ENCODE measurements around the gene SLC6A13.
"Not testable (repeated sequence)": the region's sequence is repeated elsewhere in the genome, so short reads cannot be mapped to it uniquely, and the experiment has no call there.

Gene SLC6A13

DNA sequence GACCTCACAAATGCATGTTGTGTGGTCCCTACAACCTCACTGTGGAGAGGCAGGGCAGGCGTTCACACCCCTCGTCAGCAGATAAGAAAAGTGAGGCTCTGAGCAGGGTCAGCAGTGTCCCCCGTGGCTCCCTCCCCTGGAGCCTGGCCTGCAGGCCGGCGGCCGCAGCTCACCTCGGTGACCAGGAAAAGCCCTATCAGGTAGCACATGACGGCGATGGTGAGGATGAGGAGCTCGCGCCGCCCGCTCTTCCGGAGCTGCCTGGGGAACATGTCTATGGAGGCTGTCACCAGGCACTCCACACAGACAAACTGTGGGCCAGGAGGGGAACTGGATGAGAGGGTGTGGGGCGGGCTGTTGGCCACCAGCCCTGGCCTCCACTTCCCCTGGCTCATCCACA, 66.7 kb downstream of the SLC6A13 start:
- no peak for DNase-seq

DNA sequence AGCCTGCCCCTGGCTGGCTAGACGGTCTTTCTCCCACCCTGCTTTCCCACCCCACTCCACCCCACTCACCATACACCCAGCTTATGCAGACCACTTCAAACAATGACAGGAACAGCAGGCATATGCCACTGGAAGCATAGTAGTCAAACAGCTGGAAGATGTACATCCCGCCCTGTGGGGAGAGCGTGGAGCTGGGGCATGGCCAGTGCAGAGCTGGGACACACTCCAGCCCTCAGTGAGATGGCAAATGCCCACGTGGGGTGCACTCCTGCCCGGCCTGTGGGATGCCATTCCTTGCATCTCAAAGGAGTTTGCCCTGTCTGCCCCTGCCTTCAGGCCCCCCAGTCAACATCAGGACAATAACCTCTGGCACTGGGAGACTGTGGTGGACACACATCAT, 67.5 kb downstream of the SLC6A13 start:
- DNase-seq = no peak

DNA sequence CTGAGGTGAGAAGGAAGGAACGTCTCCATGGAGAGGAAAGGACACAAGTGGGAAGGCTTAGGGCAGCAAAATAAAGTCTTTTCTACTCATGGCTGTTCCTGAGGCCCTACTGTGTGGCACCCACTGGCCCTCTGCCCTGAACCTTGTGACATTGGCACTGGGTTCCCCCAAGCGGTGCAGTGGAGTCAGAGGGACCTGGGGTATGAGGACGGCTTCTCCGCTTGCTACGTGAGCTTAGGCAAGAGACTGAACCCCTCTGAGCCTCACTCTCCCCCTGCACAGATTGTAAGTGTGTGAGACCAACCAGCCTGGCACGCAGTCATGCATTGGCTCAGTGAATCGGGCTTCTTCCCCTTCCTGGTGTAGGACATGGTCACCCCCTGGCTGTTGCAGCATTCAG, 68.4 kb downstream of the SLC6A13 start:
- DNase-seq = no peak

DNA sequence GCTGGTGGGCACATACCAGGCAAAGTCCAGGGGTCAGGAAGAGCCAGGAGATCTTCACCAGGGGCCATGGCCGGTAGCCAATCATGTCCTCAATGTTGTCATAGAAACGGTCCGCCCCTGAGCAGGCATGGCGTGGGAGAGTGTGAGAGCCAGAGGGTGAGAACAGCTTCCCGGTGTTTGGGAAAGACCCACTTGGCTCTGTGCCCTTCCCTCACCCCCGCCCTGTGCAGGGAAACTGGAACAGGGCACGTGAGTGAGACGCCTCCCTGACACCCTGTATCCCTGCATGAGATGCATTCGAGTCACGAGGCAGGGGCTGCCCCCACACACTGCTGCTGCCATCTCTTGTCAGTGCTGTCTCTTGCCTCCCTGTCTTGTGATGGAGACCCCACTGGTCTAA, 69.4 kb downstream of the SLC6A13 start:
- no peak for DNase-seq

DNA sequence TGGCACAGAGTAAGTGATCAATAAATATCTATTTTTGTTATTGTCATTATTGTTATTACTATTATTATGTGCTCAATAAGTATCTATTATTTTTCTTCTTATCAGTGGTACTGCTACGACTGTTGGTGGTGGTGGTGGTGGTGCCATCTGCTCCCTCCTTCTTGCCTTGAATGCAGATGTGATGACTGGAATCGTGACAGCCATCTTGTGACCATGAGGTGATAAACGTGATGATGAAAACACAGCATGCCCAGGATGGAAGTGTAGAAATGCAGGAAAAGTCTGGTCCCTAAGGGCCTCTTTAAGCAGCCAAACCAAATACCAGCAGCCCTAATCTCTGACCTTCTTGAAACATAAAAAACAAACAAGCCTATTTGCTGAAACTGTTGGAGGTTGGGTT, 71.1 kb downstream of the SLC6A13 start:
- DNase-seq = no peak

DNA sequence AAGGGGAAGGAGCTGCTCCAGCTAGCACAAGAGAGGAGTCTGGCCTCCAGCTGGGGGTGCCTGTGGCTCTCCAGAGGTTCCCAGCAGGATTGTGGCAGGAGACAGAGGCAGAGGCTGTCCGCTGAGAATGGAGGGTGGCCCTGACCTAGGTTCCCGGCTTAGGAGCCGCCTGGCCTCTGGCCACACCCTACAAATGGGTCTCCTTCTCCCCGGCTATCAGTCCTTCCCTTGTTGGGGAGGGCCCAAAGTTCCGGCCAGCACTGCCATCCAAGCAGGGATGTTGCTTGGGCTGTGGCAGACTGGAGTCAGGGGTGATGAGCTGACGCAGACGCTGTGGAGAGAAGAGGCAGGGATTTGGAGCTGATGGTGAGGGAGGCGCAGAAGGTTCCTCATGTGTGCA, 71.8 kb downstream of the SLC6A13 start:
- no peak for DNase-seq

DNA sequence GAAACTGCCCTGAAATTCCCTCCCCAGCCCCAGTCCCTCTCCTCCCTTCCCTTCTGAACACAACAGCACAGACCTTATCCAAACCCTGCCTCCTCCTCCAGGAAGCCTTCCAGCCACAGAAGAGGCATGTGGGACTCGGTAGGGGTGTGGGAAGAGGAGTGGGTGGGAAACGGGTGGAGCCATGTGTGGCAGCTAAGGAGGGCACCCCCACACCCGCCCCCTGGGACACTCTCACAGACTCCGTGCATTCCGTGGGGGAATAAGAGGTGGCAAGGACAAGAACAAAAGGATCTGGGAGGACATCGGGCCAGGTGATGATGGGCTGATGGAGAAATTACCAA, 73.0 kb downstream of the SLC6A13 start:
- no peak for DNase-seq

DNA sequence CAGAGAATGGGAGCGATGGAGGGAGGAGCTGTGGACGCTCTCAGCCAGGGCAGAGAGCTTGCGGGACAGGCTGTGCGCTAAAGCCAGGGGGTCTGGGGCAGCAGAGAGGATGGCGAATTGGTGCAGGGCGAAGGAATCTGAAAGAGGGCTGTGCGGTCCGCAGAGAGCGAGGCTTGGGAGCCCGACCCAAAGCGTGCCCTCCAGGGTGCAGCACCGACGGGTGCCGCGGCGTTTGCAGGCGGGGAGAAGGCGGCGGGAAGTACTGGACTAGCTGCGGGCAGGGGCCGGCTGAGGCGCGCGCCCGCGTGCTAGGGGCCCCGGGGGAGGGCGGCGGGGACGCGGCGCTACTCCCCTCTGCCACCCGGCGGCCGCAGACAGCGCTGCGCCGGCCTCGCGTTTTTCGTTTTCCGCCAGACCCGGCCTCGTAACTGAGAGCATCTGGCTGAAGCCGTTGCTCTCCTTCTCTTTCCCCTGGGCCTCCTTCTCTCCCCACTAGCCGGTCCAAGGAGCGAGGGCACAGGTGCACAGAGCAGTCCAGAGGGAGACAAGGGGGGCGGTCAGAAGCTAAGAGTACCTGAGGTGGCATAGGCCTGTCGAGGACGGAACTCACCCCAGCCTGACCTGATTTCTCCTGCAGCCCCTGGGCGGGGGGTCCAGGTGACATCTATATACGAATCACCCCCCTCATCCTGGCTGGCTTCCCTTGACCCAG, 73.6 kb downstream of the SLC6A13 start:
- peak; percentile 71 for DNase-seq

DNA sequence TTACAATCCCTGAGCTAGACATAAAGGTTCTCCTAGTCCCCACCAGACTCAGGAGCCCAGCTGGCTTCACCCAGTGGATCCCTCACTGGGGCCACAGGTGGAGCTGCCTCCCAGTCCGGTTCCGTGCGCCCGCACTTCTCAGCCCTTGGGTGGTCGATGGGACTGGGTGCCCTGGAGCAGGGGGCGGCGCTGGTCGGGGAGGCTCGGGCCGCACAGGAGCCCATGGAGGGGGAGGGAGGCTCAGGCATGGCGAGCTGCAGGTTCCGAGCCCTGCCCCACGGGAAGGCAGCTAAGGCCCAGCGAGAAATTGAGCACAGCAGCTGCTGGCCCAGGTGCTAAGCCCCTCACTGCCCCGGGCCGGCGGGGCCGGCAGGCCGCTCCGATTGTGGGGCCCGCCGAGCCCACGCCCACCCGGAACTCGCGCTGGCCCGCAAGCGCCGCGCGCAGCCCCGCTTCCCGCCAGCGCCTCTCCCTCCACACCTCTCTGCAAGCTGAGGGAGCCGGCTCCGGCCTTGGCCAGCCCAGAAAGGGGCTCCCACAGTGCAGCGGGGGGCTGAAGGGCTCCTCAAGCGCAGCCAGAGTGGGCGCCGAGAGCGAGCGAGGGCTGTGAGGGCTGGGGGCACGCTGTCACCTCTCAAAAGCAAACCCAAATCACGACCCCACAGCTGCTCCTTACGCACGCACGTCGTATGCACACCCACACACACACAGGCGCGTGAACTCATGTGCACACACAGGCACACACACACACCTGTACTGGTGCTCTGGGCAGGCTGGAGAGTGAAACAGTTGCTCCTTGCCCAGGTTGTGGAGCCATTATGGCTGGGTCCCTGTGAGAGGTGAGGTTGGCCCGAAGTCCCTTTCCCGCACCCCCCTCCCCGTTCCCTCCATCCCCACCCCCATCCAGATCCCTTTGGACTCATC, 74.4 kb downstream of the SLC6A13 start:
- DNase-seq = not testable (repeated sequence)

DNA sequence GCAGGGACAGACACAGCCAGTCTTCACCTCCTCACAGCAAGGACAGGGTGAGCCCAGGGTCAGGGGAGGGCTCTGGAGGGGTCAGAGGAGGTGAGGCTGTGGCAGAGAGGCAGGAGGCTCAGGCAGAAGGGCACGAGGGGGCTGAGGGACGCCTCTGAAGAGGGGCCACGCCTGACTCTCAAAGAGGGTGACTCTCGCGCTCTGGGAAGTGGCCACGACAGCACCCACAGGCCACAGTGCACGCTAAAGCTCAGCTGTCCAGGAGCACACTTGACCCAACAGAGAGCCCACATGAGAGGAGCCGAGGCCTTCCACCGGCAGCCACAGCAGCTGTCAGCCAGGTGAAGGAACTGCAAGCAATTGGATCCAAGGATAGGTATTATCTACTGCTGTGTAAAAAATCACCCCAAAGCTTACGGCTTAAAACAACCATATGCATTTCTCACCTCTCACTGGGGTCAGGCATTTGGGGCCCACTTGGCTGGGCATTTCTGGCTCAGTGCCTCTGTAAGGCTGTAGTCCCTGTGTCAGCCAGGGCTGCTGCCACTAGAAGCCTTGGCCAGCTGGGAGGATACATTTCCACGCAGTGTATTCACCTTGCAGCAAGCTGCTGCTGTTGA, 76.5 kb downstream of the SLC6A13 start:
- DNase-seq = no peak

DNA sequence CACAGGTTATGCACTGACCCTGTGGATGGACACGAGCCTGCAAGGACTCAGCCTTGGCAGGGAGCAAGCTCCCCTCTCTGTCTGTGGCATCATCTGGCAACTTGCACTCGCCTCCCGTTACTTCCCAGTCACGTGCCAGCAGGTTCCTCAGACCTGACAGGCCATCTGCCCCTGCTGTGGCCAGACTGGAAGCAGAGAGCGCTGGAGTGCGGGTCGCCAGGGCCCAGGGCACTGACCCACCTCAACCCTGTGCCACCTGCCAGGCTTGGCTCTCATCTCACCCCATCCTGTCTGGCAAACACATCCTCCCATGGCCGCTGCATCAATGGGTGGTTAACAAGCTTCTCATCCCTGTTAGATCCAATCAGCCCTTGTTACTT, 77.1 kb downstream of the SLC6A13 start:
- DNase-seq = no peak

DNA sequence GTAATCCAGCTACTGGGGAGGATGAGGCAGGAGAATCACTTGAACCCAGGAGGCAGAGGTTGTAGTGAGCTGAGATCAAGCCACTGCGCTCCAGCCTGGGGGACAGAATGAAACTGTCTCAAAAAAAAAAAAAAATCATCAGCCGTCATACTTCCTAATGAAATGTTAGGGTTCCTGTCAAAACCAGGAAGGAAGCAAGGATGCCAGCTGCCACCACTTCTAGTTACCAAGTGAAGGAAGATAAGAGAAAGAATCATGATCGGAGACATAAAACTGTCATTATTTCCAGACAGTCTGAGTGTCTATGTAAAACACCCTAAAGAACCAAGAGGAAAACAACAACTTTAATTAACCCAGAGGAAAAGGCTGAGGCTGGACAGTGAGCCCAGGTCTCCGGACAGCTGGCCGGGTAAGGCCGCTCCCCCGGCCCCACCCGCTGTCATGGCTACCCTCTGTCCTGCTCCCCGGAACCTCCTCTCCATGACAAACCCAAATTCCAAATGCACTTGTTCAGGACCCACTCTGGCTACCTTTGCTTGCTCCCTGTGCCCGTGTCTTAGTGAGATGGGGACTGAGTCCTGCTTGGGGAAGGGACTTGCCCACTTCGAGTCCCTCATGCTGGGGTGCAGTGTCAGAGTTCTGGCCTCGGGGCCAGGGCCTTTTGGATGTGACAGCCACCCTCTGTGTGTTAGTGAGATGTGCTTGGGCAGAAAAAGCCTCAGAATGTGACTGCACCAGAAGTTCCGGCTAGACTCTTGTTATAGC, 77.6 kb downstream of the SLC6A13 start:
- DNase-seq = no peak

DNA sequence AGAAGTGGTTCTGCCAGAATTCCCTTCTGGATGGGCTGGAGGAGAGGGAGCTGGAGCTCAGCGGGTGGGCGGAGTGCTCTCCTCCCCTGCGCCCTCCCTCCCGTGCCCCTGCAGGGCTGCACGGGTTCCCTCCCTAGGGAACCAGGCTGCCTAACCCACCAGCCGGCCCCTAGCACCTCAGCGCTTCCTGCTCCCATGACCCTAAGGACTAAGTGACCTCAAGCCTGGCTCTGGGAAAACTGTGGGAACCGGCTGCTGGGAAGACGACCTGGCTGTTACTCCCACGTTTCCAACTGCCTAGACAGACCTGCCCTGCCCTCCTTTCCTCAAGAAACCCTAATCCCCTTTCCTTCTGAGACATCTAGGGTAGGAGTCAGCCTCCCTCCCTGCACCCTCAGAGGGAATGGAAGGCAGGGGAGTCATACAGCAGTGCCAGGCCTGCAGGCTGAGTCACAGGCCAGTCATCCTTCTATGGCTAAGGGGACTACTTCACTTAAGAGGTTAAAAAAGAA, 80.2 kb downstream of the SLC6A13 start:
- no peak for DNase-seq

DNA sequence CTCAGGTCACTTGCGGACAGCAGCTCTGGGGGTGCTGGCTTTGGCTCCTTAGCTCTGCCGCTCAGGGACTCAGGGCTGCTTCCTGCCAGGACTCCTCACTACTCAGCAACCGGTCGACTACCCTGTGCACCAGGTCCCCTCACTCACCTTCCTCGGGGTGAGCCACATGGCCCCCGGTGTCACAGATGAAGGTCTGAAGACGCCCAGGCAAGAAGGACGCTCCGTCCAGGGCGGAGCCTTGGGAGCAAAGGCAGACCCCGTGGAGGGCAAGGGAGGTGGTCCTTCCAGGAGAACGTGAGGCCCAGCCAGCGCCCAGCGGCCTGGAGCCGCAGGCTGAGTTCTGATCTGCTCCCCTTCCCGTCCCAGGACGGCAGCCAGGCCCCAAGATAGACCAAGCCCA, 80.7 kb downstream of the SLC6A13 start:
- DNase-seq = no peak

DNA sequence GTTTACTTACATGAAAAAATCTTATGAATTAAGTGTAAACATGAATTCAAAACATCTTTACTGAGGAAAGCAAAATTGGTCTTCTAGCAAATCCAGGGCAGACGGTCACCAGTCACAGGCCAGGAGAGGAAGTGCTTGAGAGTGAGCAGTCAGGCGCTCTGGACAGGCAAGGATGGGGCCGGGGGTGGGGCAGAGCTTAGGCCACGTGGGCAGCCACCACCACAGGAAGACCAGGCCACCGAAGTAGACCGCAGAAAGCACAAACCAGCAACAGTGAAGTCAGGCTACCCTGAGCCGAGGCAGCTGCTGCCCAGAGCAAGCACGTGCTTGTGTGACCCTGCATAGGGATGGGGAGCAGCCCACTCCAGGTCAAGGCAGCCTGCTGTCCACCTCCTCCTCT, 82.2 kb downstream of the SLC6A13 start:
- no peak for DNase-seq

DNA sequence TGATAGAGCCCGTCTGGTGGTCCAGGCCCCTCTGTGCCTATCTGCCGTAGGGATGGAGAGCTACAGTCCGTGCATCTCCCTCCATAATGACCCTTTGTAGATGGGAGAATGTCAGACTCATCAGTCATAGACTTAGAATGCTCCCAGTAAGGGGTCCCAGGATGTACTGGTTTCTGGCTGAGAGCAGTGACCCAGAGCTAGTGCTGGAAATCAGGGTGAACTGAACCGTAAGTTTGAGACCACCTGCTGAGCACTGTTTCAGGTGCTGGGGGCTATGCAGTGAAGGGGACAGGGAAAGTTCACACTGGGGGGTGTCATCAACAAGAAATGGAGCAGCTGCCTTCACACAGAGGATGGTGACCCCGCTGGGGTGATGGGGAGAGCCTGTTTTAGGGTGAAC, 82.8 kb downstream of the SLC6A13 start:
- no peak for DNase-seq

DNA sequence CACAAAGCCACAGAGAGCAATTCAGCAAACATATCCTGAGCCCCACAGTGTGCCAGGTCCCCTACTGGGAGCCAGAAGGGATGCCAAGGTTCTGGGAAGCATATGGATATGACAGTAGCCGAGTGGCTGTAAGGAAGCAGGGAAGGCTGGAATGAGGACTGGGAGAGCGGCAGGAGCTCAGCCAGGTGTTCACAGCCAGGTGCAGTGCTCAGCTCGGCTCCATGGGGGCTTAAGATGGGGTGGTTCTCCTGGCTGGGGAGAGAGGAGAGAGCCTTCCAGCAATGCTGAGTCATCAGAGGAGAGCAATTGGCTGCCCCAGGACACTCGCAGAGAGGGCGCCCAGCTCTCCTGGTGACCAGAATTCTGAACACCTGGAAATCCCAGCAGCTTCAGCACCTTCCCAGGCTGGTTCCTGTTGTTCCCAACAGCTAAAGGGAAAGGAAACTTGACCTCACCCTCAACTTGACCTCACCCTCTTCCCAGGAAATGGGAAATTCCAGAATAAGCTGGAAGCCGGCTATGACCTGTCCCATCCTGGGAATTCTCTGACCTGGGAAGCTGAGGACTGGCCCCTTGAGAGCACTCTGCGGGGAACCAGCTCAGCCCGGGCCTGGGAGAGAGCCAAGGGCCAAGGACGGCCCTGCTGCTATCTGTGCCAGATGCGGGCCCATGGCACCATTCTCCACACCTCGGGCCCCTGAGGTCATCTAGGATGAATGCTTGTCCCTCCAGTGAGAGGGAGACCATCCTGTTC, 83.3 kb downstream of the SLC6A13 start:
- no peak for DNase-seq

DNA sequence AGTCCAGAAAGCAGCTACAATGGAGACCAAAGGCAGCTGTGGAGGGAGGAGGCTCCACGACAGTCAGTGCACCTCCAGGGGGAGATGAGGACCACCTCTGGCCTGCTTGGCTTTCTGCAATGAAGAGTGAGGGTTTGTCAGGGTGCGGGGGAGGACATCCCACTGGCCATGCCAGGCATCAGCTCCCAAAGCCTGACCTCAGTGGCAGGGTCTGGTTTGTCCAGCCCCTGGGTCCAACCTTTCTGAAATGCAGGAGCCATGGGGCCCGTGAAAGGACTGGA, 83.9 kb downstream of the SLC6A13 start:
- no peak for DNase-seq

DNA sequence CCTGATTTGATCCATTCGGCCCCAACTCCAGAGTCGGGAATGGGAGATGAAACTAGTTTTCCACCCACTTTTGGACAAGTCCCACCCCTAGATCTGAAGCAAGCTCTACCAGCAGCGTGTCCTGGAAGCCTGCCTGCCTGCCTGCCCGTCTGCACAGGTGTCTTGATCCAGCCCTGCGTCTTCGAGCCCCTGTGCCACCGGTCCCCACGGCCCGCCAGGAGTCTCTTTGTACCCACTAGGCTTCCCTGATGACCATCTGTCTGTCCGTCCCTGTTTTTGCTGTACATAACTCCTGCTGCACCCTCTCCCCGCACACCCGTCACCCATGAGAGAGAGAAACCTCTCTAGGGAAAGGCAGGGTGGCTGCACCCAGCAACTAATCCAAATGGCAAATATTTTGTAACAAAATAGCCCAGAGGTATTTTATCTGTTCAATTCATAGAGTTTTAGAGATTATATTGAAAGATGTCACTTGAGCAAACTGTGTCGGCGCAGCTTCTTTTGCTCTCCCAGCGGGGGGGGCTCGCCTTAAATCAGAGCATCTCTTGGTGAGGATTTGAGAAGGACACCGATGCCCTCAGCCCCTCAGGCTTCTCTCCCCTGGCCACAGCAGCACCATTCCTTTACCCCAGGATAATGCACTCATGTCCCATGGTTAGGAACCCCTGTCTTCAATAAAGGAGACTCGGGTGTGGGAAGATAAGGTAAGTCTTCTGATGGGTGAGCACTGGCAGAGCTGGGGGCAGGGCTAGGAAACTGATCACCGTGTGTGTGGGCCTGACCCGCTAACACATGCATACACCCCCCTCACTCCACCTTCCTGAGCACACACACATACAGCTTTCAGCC, 84.4 kb downstream of the SLC6A13 start:
- no peak for DNase-seq

DNA sequence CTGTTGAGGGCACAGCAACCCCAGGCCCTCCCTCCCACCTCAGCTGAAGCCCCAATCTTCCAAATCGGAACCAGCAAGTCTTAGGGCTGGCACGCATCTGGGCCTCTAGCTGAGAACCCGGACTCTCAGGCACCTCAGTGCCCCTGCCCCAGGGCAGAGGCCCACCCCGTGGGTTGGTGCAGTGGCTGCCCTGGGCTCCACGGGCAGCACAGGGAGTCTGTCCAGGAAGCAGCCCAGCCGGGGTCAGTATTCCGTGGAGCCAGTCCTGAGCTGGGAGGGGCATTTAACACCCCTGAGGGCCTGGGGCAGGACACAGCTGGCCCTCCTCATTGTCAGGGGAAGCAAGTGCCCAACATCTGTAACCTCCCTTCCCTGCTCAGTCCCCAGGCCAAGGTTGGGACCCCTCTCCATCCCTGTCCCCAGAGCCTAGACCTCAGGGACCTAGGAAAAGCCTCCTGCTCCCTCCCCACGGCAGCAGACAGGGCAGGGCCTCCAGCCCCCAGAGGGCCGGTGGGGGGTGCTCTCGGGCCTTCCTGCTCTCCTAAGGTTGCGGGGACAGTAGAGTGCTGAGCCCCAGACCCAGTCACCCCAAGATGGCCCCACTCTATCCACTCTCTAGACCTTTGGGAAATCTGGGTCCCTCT, 85.2 kb downstream of the SLC6A13 start:
- no peak for DNase-seq
